Endothelial cell (in vitro differentiated cells): Measurements from ENCODE around the gene GALT. TPM values are rescaled to one million over a fixed set of nuclear protein-coding genes. Genes with fewer than 3 reads are reported as not detected.
A peak's percentile ranks its signal among the peaks of the same experiment; 100 is the strongest.

Experiments
- DNase-seq: peaks from one replicate; pipeline ENCODE4 v3.0.0; 2021; ENCODE audit warnings: low spot score
- H3K27ac Mint-ChIP-seq: one replicate; pipeline ENCODE4 v1.8.0; 2021; ENCODE audit warnings: mixed read lengths, inconsistent platforms; ENCODE audit not compliant: unreplicated experiment
- H3K27me3 Mint-ChIP-seq: one replicate; pipeline ENCODE4 v1.8.0; 2021; ENCODE audit warnings: mild to moderate bottlenecking, moderate library complexity, mixed read lengths, inconsistent platforms; ENCODE audit not compliant: unreplicated experiment
- H3K36me3 Mint-ChIP-seq: one replicate; pipeline ENCODE4 v1.8.0; 2021; ENCODE audit warnings: mild to moderate bottlenecking, low read depth, mixed read lengths, inconsistent platforms; ENCODE audit not compliant: unreplicated experiment
- H3K4me1 Mint-ChIP-seq: one replicate; pipeline ENCODE4 v1.8.0; 2021; ENCODE audit warnings: mild to moderate bottlenecking, mixed read lengths, inconsistent platforms; ENCODE audit not compliant: unreplicated experiment
- H3K4me3 Mint-ChIP-seq: one replicate; pipeline ENCODE4 v1.8.0; 2021; ENCODE audit warnings: mild to moderate bottlenecking, mixed read lengths, inconsistent platforms; ENCODE audit not compliant: unreplicated experiment
- H3K9me3 Mint-ChIP-seq: one replicate; pipeline ENCODE4 v1.8.0; 2021; ENCODE audit warnings: mixed read lengths, inconsistent platforms; ENCODE audit not compliant: unreplicated experiment
- total RNA-seq: library from RNA; stranded (reverse); fragmentation: NEBNext Ultra II Directional; extraction: Animal tissue kit (Norgen Biotek cat#: 25700); gene quantifications from one replicate; pipeline ENCODE4 v1.2.1, GENCODE V29; 2021; ENCODE audit not compliant: unreplicated experiment
- TF ChIP-seq, protein P1 (sequence below): fragments of 200-600 bp; sonication (generic); IDR thresholded peaks from one replicate; pipeline ENCODE4 v1.5.0; 2021; ENCODE audit warnings: antibody characterized with exemption; ENCODE audit not compliant: unreplicated experiment

The GALT gene
- total RNA-seq, 1 donor from 2014 or later = 53.1 TPM

DNA sequence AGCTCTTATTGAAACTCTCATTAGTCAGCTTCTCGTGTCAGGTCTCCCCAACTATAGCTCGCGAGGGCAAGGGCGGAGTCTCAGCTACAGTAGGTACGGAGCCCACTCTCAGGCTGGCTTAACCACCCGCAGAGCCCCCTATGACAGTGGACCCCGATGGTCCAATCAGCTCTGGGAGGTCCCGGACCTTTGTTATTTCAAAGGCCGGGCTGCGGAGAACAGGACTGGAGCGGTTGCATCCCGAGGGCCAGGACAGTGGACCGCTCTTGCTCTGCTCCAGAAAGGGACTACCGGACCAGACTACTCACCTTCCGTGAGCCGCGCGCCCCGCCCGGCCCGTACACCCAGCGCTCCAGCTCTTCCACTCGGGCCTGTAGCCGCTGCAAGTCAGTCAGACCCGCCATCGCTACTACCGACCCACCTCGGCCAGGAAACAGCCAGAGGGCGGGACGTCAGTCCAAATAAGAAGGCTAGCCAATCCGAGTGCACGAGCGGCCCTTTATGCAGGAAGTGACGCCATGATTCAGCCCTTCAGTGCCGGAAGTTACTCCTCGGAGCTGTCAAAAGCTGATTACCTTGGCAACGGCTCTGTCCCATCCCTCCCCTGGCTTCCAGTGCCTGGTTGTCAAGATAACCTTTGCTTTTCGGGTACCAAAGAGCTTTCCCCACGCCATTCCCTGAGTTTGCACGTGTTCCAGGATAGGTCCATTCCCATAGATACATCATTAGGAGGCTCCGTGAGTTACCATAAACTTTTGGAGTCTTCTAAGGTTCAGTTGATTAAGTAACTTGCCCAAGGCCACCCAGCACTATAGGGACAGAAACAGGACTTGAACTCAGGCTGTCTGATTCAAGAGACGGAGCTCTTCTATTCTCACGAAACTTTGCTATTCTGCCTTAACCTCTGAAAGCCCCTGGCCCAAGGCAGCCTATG lies 26.1 kb upstream of the GALT start, which contains the start of gene DCTN3:
DCTN3 (minus strand) TSS at position 435 of the 934 bp plus-strand sequence; CDS start at position 404, 31 bp downstream.
- DNase-seq = peak; percentile 84
- no peaks in the 10 kb centered on the region for H3K9me3 Mint-ChIP-seq
- H3K4me1 Mint-ChIP-seq = peaks cover 15% of the 10 kb centered on the region
- peaks cover 12% of the 10 kb centered on the region for H3K27me3 Mint-ChIP-seq
- H3K27ac Mint-ChIP-seq = peak within 1 kb of the TSS; percentile 88
- peaks cover 13% of the 10 kb centered on the region for H3K36me3 Mint-ChIP-seq
- TF ChIP-seq, protein P1, sequence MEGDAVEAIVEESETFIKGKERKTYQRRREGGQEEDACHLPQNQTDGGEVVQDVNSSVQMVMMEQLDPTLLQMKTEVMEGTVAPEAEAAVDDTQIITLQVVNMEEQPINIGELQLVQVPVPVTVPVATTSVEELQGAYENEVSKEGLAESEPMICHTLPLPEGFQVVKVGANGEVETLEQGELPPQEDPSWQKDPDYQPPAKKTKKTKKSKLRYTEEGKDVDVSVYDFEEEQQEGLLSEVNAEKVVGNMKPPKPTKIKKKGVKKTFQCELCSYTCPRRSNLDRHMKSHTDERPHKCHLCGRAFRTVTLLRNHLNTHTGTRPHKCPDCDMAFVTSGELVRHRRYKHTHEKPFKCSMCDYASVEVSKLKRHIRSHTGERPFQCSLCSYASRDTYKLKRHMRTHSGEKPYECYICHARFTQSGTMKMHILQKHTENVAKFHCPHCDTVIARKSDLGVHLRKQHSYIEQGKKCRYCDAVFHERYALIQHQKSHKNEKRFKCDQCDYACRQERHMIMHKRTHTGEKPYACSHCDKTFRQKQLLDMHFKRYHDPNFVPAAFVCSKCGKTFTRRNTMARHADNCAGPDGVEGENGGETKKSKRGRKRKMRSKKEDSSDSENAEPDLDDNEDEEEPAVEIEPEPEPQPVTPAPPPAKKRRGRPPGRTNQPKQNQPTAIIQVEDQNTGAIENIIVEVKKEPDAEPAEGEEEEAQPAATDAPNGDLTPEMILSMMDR = no peak
- peak within 1 kb of the TSS; percentile 94 for H3K4me3 Mint-ChIP-seq

DNA sequence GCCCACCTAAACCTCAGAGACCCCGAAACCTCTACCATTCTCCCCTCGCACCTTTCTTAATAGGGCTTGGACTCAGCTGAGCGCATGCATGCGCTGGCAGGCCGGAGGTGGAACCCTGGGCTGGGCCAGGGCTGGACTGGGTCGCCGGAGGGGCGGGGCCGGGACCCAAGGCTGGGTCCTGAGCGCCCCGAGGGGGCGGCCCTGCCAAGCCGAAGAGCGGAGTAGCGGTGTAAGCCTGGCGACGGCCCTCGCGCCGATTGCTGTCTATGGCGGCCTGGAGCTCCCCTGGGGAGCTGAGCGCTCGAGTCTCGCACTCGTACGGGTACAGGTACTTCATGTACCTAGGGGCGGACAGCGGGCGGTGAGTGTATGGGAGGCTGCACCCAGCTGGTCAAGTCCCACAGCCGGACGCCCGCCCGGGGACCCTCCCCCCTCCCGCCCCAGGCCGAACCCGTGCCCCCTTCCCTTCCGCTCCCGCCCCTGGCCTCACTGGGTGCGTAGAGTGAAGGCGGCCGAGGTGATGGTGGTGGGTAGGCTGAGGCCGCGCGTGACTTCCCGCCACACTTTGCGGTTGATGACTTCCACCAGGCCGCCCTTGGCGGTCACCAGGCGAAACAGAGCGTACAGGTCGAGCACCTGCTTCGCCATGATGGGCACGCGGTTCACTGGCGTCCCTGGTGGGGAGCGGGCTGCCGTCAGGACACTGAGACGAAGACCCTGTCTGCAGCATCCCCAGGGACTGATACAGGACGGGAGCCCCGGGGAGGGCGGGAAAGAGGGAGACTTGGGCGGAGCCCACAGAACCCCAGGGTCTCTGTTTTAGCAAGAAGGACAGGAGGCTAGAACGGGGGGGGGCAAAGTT lies 22.9 kb upstream of the GALT start:
- H3K36me3 Mint-ChIP-seq = peaks cover 6% of the 10 kb centered on the region
- no peak overlapping the region for H3K4me3 Mint-ChIP-seq
- H3K9me3 Mint-ChIP-seq = no peaks in the 10 kb centered on the region
- TF ChIP-seq, protein P1 = no peak
- no peak for DNase-seq
- H3K27me3 Mint-ChIP-seq = peaks cover 26% of the 10 kb centered on the region
- no peak overlapping the region for H3K27ac Mint-ChIP-seq
- peaks cover 22% of the 10 kb centered on the region for H3K4me1 Mint-ChIP-seq

DNA sequence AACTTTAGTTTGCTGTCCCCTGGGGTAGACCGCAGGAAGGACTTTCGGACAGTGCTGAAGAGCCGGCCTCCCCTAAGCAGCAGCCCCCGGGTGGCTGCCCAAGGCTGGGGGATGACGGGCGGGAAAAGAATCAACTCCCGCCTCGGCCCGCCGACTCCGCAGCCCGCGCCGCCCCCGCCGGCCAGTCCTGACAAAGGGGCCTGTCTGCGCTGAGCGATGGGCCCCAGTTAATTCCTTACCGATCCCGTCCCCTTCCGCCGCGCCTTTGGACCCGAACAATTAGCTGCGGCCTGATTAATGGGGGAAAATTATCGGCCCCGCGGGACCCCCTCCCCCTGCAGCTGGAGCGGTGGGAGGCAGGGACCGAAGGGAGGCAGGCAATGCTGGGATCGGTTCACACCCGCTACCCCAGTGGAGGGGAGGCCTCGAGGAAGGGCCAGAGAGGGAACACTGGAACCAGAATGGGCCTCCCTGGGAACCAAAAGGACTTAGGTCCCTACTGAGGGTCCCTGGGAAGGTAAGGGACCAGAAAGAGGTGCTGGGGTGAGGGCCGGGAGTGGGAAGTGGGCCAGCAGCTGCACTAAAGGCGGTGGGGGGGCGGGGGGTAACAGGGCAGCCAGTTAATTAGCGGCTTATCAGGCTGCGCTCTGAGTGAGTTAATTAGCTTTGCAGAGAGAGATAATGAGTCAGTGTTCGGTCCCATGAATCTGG lies 21.8 kb upstream of the GALT start:
- Mint-ChIP-seq H3K36me3 (peaks cover 6% of the 10 kb centered on the region), H3K4me3 (no peak overlapping the region), H3K27ac (no peak overlapping the region), H3K27me3 (peaks cover 32% of the 10 kb centered on the region), H3K4me1 (peaks cover 20% of the 10 kb centered on the region), H3K9me3 (no peaks in the 10 kb centered on the region)
- TF ChIP-seq, protein P1 = no peak
- DNase-seq = no peak

DNA sequence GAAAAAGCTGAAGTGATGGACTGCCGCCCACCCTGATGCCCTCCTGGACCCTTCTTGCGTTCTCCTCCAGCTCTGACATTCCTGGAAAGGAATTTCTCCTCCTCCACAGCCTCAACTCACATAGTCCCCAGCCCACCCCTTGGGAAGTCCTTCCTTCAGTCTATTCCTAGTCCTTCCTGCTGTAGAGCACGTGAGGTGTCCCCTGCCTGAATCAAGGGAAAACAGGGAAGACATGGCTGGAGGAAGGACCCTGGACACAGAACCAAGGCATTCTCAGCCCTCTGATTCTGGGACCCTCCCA lies 21.3 kb upstream of the GALT start:
- H3K9me3 Mint-ChIP-seq = no peaks in the 10 kb centered on the region
- H3K4me1 Mint-ChIP-seq = peaks cover 16% of the 10 kb centered on the region
- peaks cover 6% of the 10 kb centered on the region for H3K36me3 Mint-ChIP-seq
- H3K27ac Mint-ChIP-seq = no peak overlapping the region
- TF ChIP-seq, protein P1 = no peak
- no peak overlapping the region for H3K4me3 Mint-ChIP-seq
- DNase-seq = no peak
- peaks cover 37% of the 10 kb centered on the region for H3K27me3 Mint-ChIP-seq
